ENCODE data around the gene RHOA. TPM values are rescaled to one million over a fixed set of nuclear protein-coding genes. Genes with fewer than 3 reads are reported as not detected.
"Not testable (repeated sequence)": the region's sequence is repeated elsewhere in the genome, so short reads cannot be mapped to it uniquely, and the experiment has no call there.

RHOA gene
- total RNA-seq, 1 donor from 2014 or later: 538 TPM

GRCh38 chr3:49329186-49329585 lies 82.6 kb downstream of the RHOA start:
- Mint-ChIP-seq H3K4me1 (ENCODE audit: low read depth, unreplicated experiment) (no peaks in the 10 kb centered on the region), H3K9me3 (ENCODE audit: unreplicated experiment) (no peaks in the 10 kb centered on the region), H3K27ac (ENCODE audit: unreplicated experiment) (no peak overlapping the region), H3K27me3 (ENCODE audit: low read depth, unreplicated experiment) (no peaks in the 10 kb centered on the region), H3K4me3 (ENCODE audit: unreplicated experiment) (no peak overlapping the region), H3K36me3 (ENCODE audit: low read depth, unreplicated experiment) (peaks cover 15% of the 10 kb centered on the region)
- DNase-seq (ENCODE audit: low read depth): peak; percentile 35
- Histone ChIP-seq H4K20me1 (ENCODE audit: insufficient read depth, low read length) (peaks cover 18% of the 10 kb centered on the region), H3K4me2 (ENCODE audit: low read length) (no peak overlapping the region), H3K27me3 (ENCODE audit: insufficient read depth, low read length) (no peaks in the 10 kb centered on the region), H2AFZ (ENCODE audit: low read depth, low read length) (no peak overlapping the region), H3K36me3 (ENCODE audit: insufficient read depth, low read length) (peaks cover 43% of the 10 kb centered on the region), H3K9me3 (ENCODE audit: insufficient read depth, low read depth, low read length) (no peaks in the 10 kb centered on the region), H3K79me2 (ENCODE audit: insufficient read depth, low read length) (peaks cover 17% of the 10 kb centered on the region), H3K27ac (ENCODE audit: low read depth, low read length) (no peak overlapping the region), H3K4me3 (ENCODE audit: insufficient read depth, low read depth, low read length) (no peak overlapping the region), H3K9ac (ENCODE audit: low read length) (no peak overlapping the region), H3K4me1 (ENCODE audit: insufficient read depth, low read length) (no peaks in the 10 kb centered on the region)
- no peak for FAIRE-seq
- TF ChIP-seq EZH2 (IDR thresholded peaks at IDR 0.05; ENCODE audit: insufficient read depth, low read length): no peak
- TF ChIP-seq CTCF (IDR thresholded peaks at IDR 0.05; ENCODE audit: insufficient read depth, low read depth, low read length): no peak

DNA sequence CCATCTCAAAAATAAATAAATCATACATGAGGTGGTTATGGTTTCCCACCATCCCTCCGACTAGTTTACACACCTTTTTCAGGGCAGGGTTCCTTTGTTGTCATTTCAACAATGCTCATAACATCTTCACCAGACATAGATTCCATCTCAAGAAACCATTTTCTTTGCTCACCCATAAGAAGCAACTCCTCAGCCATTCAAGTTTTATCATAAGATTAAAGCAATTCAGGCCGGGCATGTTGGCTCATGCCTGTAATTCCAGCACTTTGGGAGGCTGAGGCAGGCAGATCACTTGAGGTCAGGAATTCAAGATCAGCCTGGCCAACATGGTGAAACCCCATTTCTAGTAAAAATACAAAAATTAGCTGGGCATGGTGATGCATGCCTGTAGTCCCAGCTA lies 83.4 kb downstream of the RHOA start:
- not testable (repeated sequence) for FAIRE-seq; H3K27ac ChIP-seq (ENCODE audit: low read depth, low read length); DNase-seq (ENCODE audit: low read depth); H3K27ac Mint-ChIP-seq (ENCODE audit: unreplicated experiment); H3K4me2 ChIP-seq (ENCODE audit: low read length); H3K9ac ChIP-seq (ENCODE audit: low read length); H2AFZ ChIP-seq (ENCODE audit: low read depth, low read length); H3K4me1 ChIP-seq (ENCODE audit: insufficient read depth, low read length); H3K4me3 ChIP-seq (ENCODE audit: insufficient read depth, low read depth, low read length); H3K27me3 Mint-ChIP-seq (ENCODE audit: low read depth, unreplicated experiment); H3K9me3 ChIP-seq (ENCODE audit: insufficient read depth, low read depth, low read length); H3K4me3 Mint-ChIP-seq (ENCODE audit: unreplicated experiment); H3K27me3 ChIP-seq (ENCODE audit: insufficient read depth, low read length); H3K4me1 Mint-ChIP-seq (ENCODE audit: low read depth, unreplicated experiment); H3K9me3 Mint-ChIP-seq (ENCODE audit: unreplicated experiment)
- peaks cover 17% of the 10 kb centered on the region for H4K20me1 ChIP-seq (ENCODE audit: insufficient read depth, low read length)
- peaks cover 14% of the 10 kb centered on the region for H3K36me3 Mint-ChIP-seq (ENCODE audit: low read depth, unreplicated experiment)
- peaks cover 17% of the 10 kb centered on the region for H3K79me2 ChIP-seq (ENCODE audit: insufficient read depth, low read length)
- peaks cover 45% of the 10 kb centered on the region for H3K36me3 ChIP-seq (ENCODE audit: insufficient read depth, low read length)

DNA sequence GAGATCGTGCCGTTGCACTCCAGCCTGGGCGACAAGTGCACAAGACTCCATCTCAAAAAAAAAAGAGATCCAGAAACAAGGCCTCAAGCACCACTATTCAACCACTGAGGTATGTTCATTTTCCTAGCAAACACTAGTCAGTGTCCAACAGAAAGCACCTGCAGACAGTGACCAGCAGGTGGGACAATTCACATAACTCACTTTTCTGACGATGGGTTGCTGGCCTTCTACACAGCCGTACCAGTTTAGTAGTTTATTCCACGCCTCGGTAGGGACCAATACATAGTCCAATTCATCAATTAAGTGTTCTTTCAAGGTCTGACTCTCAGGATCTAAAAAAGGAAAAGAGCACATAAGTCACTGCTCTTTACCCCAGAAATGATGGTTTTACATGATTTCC lies 84.3 kb downstream of the RHOA start:
- H3K4me3 Mint-ChIP-seq (ENCODE audit: unreplicated experiment): no peak overlapping the region
- Histone ChIP-seq H3K4me1 (ENCODE audit: insufficient read depth, low read length) (no peaks in the 10 kb centered on the region), H3K4me3 (ENCODE audit: insufficient read depth, low read depth, low read length) (no peak overlapping the region), H2AFZ (ENCODE audit: low read depth, low read length) (no peak overlapping the region), H3K27me3 (ENCODE audit: insufficient read depth, low read length) (no peaks in the 10 kb centered on the region), H3K36me3 (ENCODE audit: insufficient read depth, low read length) (peaks cover 45% of the 10 kb centered on the region), H4K20me1 (ENCODE audit: insufficient read depth, low read length) (peaks cover 15% of the 10 kb centered on the region), H3K4me2 (ENCODE audit: low read length) (no peak overlapping the region), H3K27ac (ENCODE audit: low read depth, low read length) (no peak overlapping the region), H3K9me3 (ENCODE audit: insufficient read depth, low read depth, low read length) (no peaks in the 10 kb centered on the region), H3K79me2 (ENCODE audit: insufficient read depth, low read length) (peaks cover 9% of the 10 kb centered on the region), H3K9ac (ENCODE audit: low read length) (no peak overlapping the region)
- peak; percentile 20 for TF ChIP-seq CTCF (IDR thresholded peaks at IDR 0.05; ENCODE audit: insufficient read depth, low read depth, low read length)
- no peak for TF ChIP-seq EZH2 (IDR thresholded peaks at IDR 0.05; ENCODE audit: insufficient read depth, low read length)
- DNase-seq (ENCODE audit: low read depth) (no peak), FAIRE-seq (no peak)
- no peaks in the 10 kb centered on the region for H3K9me3 Mint-ChIP-seq (ENCODE audit: unreplicated experiment)
- H3K27me3 Mint-ChIP-seq (ENCODE audit: low read depth, unreplicated experiment): no peaks in the 10 kb centered on the region
- H3K27ac Mint-ChIP-seq (ENCODE audit: unreplicated experiment): no peak overlapping the region
- H3K4me1 Mint-ChIP-seq (ENCODE audit: low read depth, unreplicated experiment): no peaks in the 10 kb centered on the region
- peaks cover 14% of the 10 kb centered on the region for H3K36me3 Mint-ChIP-seq (ENCODE audit: low read depth, unreplicated experiment)

Measured in astrocyte (in vitro differentiated cells and primary cell).